K562 (cell line): ENCODE results near the gene COL5A3. TPM values are rescaled to one million over a fixed set of nuclear protein-coding genes. Genes with fewer than 3 reads are reported as not detected.

ENCODE experiments used
- CAMTA2 ChIP-seq: fragments of 250-450 bp; sonication (Bioruptor Pico); conservative IDR thresholded peaks from 2 replicates; pipeline ENCODE4 v1.5.1; 2022
- CREM ChIP-seq: IDR thresholded peaks from 2 replicates; pipeline ENCODE4 v1.6.1; 2014; ENCODE audit warnings: antibody characterized with exemption, low read depth
- EZH2 ChIP-seq: IDR thresholded peaks from 2 replicates; pipeline ENCODE4 v1.6.1; 2012; ENCODE audit warnings: low read depth, mild to moderate bottlenecking, inconsistent platforms, low read length, borderline replicate concordance
- FOXJ2 ChIP-seq: fragments of 200-800 bp; sonication (Bioruptor generic); IDR thresholded peaks from 2 replicates; pipeline ENCODE4 v1.6.1; 2016; ENCODE audit warnings: missing genetic modification characterization, missing compliant biosample characterization
- GABPB2 ChIP-seq: fragments of 250-450 bp; sonication (Bioruptor Pico); conservative IDR thresholded peaks from 2 replicates; pipeline ENCODE4 v1.5.1; 2021; ENCODE audit warnings: mild to moderate bottlenecking
- HDAC3 ChIP-seq: fragments of 450-650 bp; IDR thresholded peaks from 2 replicates; pipeline ENCODE4 v1.6.1; 2018; ENCODE audit warnings: borderline replicate concordance, mild to moderate bottlenecking, moderate library complexity; ENCODE audit not compliant: partially characterized antibody
- MYC ChIP-seq, 2 experiments: fragments of 250-450 bp in 1 of 2; sonication (Bioruptor Pico) in 1 of 2; IDR thresholded peaks; 2 replicates each; pipeline versions ENCODE4 v1.5.1 to v1.6.1; 2012 to 2021; ENCODE audit warnings: low read depth in 2 of 2, borderline replicate concordance in 1 of 2, improper control_type of control experiment in 1 of 2, low read length in 1 of 2, mild to moderate bottlenecking in 1 of 2, moderate library complexity in 1 of 2
- NFYB ChIP-seq: IDR thresholded peaks from 2 replicates; pipeline ENCODE4 v1.6.1; 2011; ENCODE audit warnings: mild to moderate bottlenecking, moderate library complexity; ENCODE audit not compliant: insufficient read length; ENCODE audit errors: extremely low read depth
- RBM25 ChIP-seq: fragments of 200-400 bp; formaldehyde crosslinking; IDR thresholded peaks from 2 replicates; pipeline ENCODE4 v1.6.1; 2018; ENCODE audit warnings: low read length, low read depth, moderate library complexity; ENCODE audit not compliant: severe bottlenecking
- SP2 ChIP-seq: IDR thresholded peaks from 2 replicates; pipeline ENCODE4 v1.6.1; 2011; ENCODE audit warnings: mild to moderate bottlenecking, low read depth, low read length, moderate library complexity; ENCODE audit not compliant: poor library complexity, severe bottlenecking; ENCODE audit errors: extremely low read depth
- USF1 ChIP-seq: sonication (generic); formaldehyde crosslinking; IDR thresholded peaks from 2 replicates; pipeline ENCODE4 v1.9.0; 2022; ENCODE audit warnings: mild to moderate bottlenecking, missing genetic modification reagents
- ZNF780A ChIP-seq: fragments of 250-450 bp; sonication (Bioruptor Pico); IDR thresholded peaks from 2 replicates; pipeline ENCODE4 v1.5.0; 2021; ENCODE audit warnings: mild to moderate bottlenecking
- polyA plus RNA-seq, 8 experiments: library from polyadenylated mRNA; depleted of rRNA in 4 of 8; stranded (reverse) in 5 of 8; unstranded in 3 of 8; fragments of >200 nt; fragmentation: Nextera tagmentation in 2 of 8; fragmentation: Illumina TruSeq in 1 of 8; extraction: Ambion mirVana in 2 of 8; extraction: Trizol in 1 of 8; gene quantifications; 2 replicates each; pipeline versions ENCODE4 v1.2.1 to v1.2.3, GENCODE V29; 2011 to 2014; ENCODE audit warnings: inconsistent platforms in 1 of 8, missing spikeins in 1 of 8
- total RNA-seq, 7 experiments: library from RNA; depleted of rRNA in 6 of 7; stranded (reverse); fragments of >200 nt in 6 of 7; fragmentation: Illumina TruSeq in 2 of 7; extraction: Trizol in 2 of 7; gene quantifications; 2 replicates each; pipeline versions ENCODE4 v1.2.1 to v1.2.3, GENCODE V29; 2011 to 2021; ENCODE audit warnings: low replicate concordance in 1 of 7
- TF ChIP-seq, protein P1 (sequence below): sonication (generic); formaldehyde crosslinking; IDR thresholded peaks from 2 replicates; pipeline ENCODE4 v1.5.0; 2020; ENCODE audit warnings: missing genetic modification reagents
- TF ChIP-seq, protein P2 (sequence below), 2 experiments: fragments of 450-650 bp; formaldehyde crosslinking in 1 of 2; IDR thresholded peaks; 2 replicates each; pipeline versions ENCODE4 v1.4.0 to v1.6.1; 2014 to 2020; ENCODE audit warnings: mild to moderate bottlenecking in 2 of 2, borderline replicate concordance in 1 of 2, low read depth in 1 of 2

The COL5A3 gene
- total and polyA plus RNA-seq, 9 of the 15 experiments (the other 6 are each of a cell fraction or from before 2014, with no cell fraction given): 0.01 to 0.02 TPM; not detected in 7

DNA sequence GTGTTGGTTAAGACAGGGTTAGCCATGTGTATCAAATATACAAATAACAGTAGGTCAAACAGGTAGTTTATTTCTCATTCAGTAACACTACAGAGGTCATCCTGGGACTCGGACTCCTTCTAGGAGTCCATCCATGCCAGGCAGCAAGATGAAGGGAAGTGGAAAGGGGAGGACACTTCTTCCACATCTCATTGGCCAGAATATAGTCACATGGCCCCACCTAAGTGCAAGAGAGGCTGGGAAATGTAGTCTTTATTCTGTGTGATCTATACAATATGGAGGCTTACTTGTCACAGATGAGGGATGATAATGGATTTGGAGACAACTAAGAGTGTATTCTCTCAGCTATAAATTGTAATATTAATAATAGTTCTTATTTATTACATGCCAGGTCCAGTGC is 34.1 kb upstream of the COL5A3 start (continued):
- TF ChIP-seq, protein P1, sequence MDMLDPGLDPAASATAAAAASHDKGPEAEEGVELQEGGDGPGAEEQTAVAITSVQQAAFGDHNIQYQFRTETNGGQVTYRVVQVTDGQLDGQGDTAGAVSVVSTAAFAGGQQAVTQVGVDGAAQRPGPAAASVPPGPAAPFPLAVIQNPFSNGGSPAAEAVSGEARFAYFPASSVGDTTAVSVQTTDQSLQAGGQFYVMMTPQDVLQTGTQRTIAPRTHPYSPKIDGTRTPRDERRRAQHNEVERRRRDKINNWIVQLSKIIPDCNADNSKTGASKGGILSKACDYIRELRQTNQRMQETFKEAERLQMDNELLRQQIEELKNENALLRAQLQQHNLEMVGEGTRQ (CRISPR knock-in tag): peak; percentile 95
- TF ChIP-seq FOXJ2 (no peak), CREM (0 out of 2 replicates have a peak, but pooled peaks have one; percentile 39), EZH2 (no peak), USF1 (CRISPR knock-in tag) (peak; percentile 90), GABPB2 (CRISPR knock-in tag) (no peak), MYC (IDR thresholded peaks at IDR 0.05; ENCODE audit: low read depth, low read length) (no peak), MYC (CRISPR knock-in tag; IDR thresholded peaks at IDR 0.05; ENCODE audit: borderline replicate concordance, low read depth) (no peak), HDAC3 (no peak), CAMTA2 (CRISPR knock-in tag) (no peak), NFYB (peak; percentile 71), RBM25 (peak; percentile 17), SP2 (no peak), ZNF780A (CRISPR knock-in tag) (no peak)
- TF ChIP-seq, protein P2, sequence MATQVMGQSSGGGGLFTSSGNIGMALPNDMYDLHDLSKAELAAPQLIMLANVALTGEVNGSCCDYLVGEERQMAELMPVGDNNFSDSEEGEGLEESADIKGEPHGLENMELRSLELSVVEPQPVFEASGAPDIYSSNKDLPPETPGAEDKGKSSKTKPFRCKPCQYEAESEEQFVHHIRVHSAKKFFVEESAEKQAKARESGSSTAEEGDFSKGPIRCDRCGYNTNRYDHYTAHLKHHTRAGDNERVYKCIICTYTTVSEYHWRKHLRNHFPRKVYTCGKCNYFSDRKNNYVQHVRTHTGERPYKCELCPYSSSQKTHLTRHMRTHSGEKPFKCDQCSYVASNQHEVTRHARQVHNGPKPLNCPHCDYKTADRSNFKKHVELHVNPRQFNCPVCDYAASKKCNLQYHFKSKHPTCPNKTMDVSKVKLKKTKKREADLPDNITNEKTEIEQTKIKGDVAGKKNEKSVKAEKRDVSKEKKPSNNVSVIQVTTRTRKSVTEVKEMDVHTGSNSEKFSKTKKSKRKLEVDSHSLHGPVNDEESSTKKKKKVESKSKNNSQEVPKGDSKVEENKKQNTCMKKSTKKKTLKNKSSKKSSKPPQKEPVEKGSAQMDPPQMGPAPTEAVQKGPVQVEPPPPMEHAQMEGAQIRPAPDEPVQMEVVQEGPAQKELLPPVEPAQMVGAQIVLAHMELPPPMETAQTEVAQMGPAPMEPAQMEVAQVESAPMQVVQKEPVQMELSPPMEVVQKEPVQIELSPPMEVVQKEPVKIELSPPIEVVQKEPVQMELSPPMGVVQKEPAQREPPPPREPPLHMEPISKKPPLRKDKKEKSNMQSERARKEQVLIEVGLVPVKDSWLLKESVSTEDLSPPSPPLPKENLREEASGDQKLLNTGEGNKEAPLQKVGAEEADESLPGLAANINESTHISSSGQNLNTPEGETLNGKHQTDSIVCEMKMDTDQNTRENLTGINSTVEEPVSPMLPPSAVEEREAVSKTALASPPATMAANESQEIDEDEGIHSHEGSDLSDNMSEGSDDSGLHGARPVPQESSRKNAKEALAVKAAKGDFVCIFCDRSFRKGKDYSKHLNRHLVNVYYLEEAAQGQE (IDR thresholded peaks at IDR 0.05; ENCODE audit: borderline replicate concordance): peak; percentile 43
- TF ChIP-seq, protein P2 (CRISPR knock-in tag; IDR thresholded peaks at IDR 0.05; ENCODE audit: low read depth): no peak
